Stimulated activated CD4-positive, alpha-beta T cell treated with anti-CD3 and anti-CD28 coated beads, Interleukin-1b, Interleukin-23, amount 100 ng/mL, for 48 hours (primary cell): ENCODE results near the gene RRAGD.

ENCODE experiments used
- DNase-seq: peaks from one replicate; pipeline ENCODE4 v3.0.0-alpha.2; 2020

The RRAGD gene

GRCh38 chr6:89339565-89339964 lies 72.5 kb downstream of the RRAGD start:
- DNase-seq, result no peak

- DNase-seq, result no peak
Observed at GRCh38 chr6:89335164-89335563, 76.9 kb downstream of the RRAGD start.

- DNase-seq, result no peak
Observed at GRCh38 chr6:89330910-89331309, 81.2 kb downstream of the RRAGD start.

GRCh38 chr6:89328976-89329375 lies 83.1 kb downstream of the RRAGD start:
- no peak for DNase-seq

GRCh38 chr6:89324304-89324703 lies 87.8 kb downstream of the RRAGD start:
- DNase-seq, result no peak

- no peak for DNase-seq
Observed at GRCh38 chr6:89323511-89323971, 88.5 kb downstream of the RRAGD start.

GRCh38 chr6:89321131-89321970 lies 90.7 kb downstream of the RRAGD start:
- DNase-seq, result no peak

- no peak for DNase-seq
Observed at GRCh38 chr6:89320012-89320559, 92.0 kb downstream of the RRAGD start.

- DNase-seq, result no peak
Observed at GRCh38 chr6:89317067-89317466, 95.0 kb downstream of the RRAGD start.

GRCh38 chr6:89315249-89315885 lies 96.7 kb downstream of the RRAGD start, which contains the start of gene GABRR2:
TSS of gene GABRR2 (minus strand) at chr6:89315299. CDS start at chr6:89315165, 134 bp downstream.
- DNase-seq, result no peak

- DNase-seq, result no peak
Observed at GRCh38 chr6:89314692-89315091, 97.4 kb downstream of the RRAGD start.
